NB4 (cell line): ENCODE measurements around the gene FAM111A.
"Not testable (repeated sequence)": the region's sequence is repeated elsewhere in the genome, so short reads cannot be mapped to it uniquely, and the experiment has no call there.

Experiments
- DNase-seq: peaks from one replicate; pipeline ENCODE4 v3.0.0; 2010; ENCODE audit warnings: low read depth
- H3K4me3 ChIP-seq: one replicate; pipeline ENCODE4 v1.5.1; 2011; ENCODE audit warnings: mild to moderate bottlenecking, low read depth, low read length, moderate library complexity
- MYC ChIP-seq: IDR thresholded peaks from 2 replicates; pipeline ENCODE4 v1.6.1; 2011; ENCODE audit warnings: low read depth, low read length
- POLR2A ChIP-seq: IDR thresholded peaks from 2 replicates; pipeline ENCODE4 v1.6.1; 2011; ENCODE audit warnings: mild to moderate bottlenecking; ENCODE audit not compliant: insufficient read length; ENCODE audit errors: extremely low read depth
- TF ChIP-seq, protein P1 (sequence below): IDR thresholded peaks from 2 replicates; pipeline ENCODE4 v1.6.1; 2011; ENCODE audit warnings: low read depth, low read length
- TF ChIP-seq, protein P2 (sequence below): IDR thresholded peaks from one replicate; pipeline ENCODE4 v1.5.1; 2012; ENCODE audit warnings: low read depth, low read length

The FAM111A gene

DNA sequence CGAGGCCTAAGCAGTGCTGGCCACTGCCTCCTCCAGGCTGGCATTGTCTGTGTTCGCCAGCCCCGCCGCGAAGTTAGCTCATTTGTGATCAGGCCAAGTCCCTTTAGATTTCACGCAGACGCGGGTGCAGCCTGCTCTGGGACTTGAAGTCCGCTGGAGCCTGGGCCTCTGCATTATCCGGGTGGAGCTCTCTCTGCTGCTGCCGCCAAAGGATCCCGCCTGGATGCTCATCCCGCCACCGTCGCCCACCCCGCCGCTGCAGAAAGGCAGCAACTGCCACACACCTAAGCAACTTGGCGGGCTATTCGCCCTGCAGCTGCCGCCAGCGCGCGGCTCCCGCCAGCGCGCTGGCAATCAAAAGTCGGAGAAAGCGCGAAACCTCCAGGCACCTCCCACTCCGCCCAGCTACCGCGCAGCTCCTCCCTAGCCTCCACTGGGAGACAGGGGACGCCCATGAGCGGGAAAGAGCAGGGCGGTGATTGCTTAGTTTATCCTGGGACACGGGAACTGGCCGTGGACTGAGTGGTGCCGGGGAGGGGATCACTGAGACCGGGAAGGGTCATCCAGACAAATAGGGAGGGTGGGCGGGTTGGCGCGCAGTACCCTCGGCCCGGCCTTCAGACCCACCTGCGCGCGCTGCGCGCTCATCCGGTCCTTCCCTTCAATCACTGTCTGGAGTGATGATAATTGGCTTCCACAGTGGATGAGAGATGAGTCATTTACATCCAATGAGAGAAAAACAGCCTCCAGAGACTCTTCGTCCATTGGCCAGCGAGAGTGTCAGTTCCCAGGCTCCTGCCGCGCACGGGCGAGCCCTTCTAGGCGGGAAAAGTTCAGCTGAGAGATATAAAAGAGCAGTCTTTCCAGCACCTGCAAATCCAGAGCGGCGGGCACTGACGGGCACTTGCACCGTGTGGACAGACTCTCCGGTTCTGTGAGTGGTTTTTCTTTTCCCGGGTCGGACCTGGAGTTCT lies 36.0 kb upstream of the FAM111A start, which contains the start of gene FAM111B:
TSS of gene FAM111B (plus strand) at position 875 of the 974 bp plus-strand sequence. CDS start 2,389 bp downstream, outside the sequence.
- H3K4me3 ChIP-seq: no peak within 1 kb of the TSS
- DNase-seq: no peak
- TF ChIP-seq, protein P1, sequence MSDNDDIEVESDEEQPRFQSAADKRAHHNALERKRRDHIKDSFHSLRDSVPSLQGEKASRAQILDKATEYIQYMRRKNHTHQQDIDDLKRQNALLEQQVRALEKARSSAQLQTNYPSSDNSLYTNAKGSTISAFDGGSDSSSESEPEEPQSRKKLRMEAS: no peak
- no peak for TF ChIP-seq MYC
- no peak for TF ChIP-seq POLR2A
- TF ChIP-seq, protein P2, sequence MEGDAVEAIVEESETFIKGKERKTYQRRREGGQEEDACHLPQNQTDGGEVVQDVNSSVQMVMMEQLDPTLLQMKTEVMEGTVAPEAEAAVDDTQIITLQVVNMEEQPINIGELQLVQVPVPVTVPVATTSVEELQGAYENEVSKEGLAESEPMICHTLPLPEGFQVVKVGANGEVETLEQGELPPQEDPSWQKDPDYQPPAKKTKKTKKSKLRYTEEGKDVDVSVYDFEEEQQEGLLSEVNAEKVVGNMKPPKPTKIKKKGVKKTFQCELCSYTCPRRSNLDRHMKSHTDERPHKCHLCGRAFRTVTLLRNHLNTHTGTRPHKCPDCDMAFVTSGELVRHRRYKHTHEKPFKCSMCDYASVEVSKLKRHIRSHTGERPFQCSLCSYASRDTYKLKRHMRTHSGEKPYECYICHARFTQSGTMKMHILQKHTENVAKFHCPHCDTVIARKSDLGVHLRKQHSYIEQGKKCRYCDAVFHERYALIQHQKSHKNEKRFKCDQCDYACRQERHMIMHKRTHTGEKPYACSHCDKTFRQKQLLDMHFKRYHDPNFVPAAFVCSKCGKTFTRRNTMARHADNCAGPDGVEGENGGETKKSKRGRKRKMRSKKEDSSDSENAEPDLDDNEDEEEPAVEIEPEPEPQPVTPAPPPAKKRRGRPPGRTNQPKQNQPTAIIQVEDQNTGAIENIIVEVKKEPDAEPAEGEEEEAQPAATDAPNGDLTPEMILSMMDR: no peak

DNA sequence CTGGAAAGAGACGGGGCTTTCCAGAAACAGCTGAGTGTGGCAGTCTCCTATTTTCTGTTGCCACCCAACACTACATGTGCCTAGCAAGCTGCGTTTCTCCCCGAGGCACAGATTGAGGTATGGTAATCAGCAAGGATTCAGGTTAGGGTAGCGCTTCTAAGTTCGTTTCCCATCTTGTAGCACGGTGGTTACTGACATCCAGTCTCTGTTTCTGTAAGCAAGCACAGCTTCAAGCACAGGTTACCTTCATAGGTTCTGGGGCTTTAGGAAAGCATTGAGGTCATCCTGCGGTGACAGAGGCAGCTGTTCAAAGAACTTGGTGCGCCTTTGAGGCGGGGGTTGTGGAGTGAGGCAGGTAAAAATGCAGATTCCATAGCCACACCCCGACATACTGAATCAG lies 34.9 kb upstream of the FAM111A start:
- H3K4me3 ChIP-seq, DNase-seq: not testable (repeated sequence)

DNA sequence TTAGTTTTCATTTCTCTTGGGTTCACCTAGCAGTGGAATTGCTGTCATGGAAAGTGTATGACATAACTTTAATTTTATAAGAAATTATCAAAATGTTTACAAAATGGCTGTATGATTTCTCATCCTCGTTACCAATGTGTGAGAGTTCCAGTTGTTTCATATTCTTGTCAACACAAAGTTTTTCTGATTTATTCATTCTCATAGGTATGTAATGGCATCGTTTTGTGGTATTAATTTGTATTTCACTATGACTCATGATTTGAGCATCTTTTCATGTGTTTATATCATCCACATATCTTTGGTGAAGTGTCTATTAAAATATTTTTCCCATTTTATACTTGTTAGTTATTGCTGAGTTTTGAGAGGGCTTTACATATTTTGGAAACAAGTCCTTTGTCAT lies 30.2 kb upstream of the FAM111A start:
- no peak for DNase-seq
- TF ChIP-seq, protein P2: no peak
- TF ChIP-seq, protein P1: no peak
- no peak for TF ChIP-seq POLR2A

DNA sequence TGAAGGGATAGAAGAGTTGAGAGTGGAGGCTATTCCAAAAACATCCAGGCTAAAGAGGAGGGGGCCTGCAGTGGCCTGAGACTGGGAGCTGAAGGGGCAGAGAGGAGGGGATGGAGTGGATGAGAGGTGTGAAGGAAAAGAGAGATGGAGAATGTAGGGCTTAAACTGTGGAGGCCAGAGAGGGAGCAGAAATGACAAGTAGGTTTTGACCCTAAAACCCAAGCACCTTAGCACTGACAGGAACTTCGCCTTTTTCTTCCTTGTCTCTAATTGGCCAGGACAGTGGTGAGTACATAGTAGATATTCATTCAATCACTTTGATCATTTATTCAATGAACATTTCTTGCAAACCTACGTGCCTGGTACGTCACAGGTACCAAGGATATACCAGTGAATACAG lies 28.3 kb upstream of the FAM111A start:
- H3K4me3 ChIP-seq: no peak overlapping the region
- DNase-seq: no peak
- TF ChIP-seq, protein P1: no peak
- TF ChIP-seq, protein P2: no peak
- TF ChIP-seq MYC (no peak), POLR2A (no peak)

More for the DNA sequence above, 30.2 kb upstream of the FAM111A start:
- no peak overlapping the region for H3K4me3 ChIP-seq

DNA sequence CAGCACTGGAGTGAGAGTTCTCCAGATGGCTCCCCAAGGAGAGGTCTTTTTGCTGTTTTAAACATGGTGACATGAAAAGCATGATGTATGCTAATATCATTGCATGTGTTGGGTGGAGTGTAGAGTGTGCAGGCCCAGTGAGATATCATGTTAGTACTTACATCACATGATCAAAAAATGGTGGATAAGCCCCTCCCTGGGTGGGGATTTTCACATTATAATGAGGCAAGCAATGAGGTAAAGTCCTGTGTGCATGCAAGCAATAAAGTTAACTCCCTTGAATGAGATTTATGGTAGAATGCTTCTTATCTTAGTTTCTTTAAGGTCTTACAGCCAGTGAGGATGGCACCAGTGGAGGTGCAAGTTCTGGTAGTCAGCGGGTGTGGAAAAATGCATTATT lies 27.1 kb upstream of the FAM111A start:
- H3K4me3 ChIP-seq: no peak overlapping the region
- TF ChIP-seq POLR2A (no peak), MYC (no peak)
- TF ChIP-seq, protein P1: no peak
- TF ChIP-seq, protein P2: no peak
- no peak for DNase-seq

DNA sequence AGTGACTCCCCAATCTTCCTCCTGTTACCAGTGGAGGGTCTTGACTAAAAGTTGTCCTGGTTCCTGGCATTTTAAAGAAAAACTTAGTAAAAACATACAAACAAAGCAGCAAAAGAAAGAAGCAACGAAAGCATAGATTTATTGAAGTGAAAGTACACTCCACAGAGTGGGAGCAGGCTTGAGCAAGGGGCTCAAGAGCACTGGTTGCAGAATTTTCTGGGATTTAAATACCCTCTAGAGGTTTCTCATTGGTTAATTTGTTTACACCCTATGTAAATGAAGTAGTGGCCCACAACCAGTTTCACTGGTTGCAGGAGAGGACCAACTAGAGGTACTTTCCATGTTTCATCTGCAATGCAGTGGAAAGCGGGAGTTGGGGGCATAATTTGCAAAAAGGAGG lies 24.9 kb upstream of the FAM111A start:
- no peak for TF ChIP-seq POLR2A
- no peak for TF ChIP-seq MYC
- TF ChIP-seq, protein P1: no peak
- TF ChIP-seq, protein P2: no peak
- no peak for DNase-seq
- no peak overlapping the region for H3K4me3 ChIP-seq
